ENCODE measurements around the gene ATP6V0A4. TPM values are rescaled to one million over a fixed set of nuclear protein-coding genes. Genes with fewer than 3 reads are reported as not detected.

Gene ATP6V0A4
- total and polyA plus RNA-seq, 7 donors = not detected

- 89 to 93% methylated on average over 2 of the region's 2 CpGs for WGBS, 2 donors
- H3K9me3 ChIP-seq = no peaks in the 10 kb centered on the region
- no peak for TF ChIP-seq POLR2A (IDR thresholded peaks at IDR 0.05)
- no peak for TF ChIP-seq POLR2AphosphoS5 (IDR thresholded peaks at IDR 0.05)
- TF ChIP-seq EP300 (IDR thresholded peaks at IDR 0.05) = no peak
- no peak for TF ChIP-seq CTCF (IDR thresholded peaks at IDR 0.05)
- H3K4me3 ChIP-seq = no peak overlapping the region
- DNase-seq = no peak
- no peak overlapping the region for H3K27ac ChIP-seq
- H3K4me1 ChIP-seq = no peaks in the 10 kb centered on the region
- intact Hi-C loops (cut with DNase I) = no loop called here
- H3K27me3 ChIP-seq = no peaks in the 10 kb centered on the region
- H3K36me3 ChIP-seq = no peaks in the 10 kb centered on the region
Measured at GRCh38 chr7:138781004-138781403, 17.0 kb downstream of the ATP6V0A4 start.

GRCh38 chr7:138776166-138776833, 21.7 kb downstream of the ATP6V0A4 start:
- TF ChIP-seq POLR2A (IDR thresholded peaks at IDR 0.05) = no peak
- no peak for TF ChIP-seq EP300 (IDR thresholded peaks at IDR 0.05)
- no peak for TF ChIP-seq CTCF (IDR thresholded peaks at IDR 0.05)
- no peak for TF ChIP-seq POLR2AphosphoS5 (IDR thresholded peaks at IDR 0.05)
- no peak for DNase-seq
- Histone ChIP-seq H3K4me1 (no peaks in the 10 kb centered on the region), H3K9me3 (no peaks in the 10 kb centered on the region), H3K36me3 (no peaks in the 10 kb centered on the region), H3K27ac (no peak overlapping the region), H3K4me3 (no peak overlapping the region), H3K27me3 (peaks cover 0 to 11% (median 0%) of the 10 kb centered on the region in 3 donors)
- 27 to 61% methylated on average over 10 of the region's 10 CpGs for WGBS, 2 donors
- intact Hi-C loops (cut with DNase I) = no loop called here

- TF ChIP-seq CTCF (IDR thresholded peaks at IDR 0.05) (no peak), EP300 (IDR thresholded peaks at IDR 0.05) (no peak), POLR2AphosphoS5 (IDR thresholded peaks at IDR 0.05) (no peak), POLR2A (IDR thresholded peaks at IDR 0.05) (no peak)
- no peaks in the 10 kb centered on the region for H3K9me3 ChIP-seq
- intact Hi-C loops (cut with DNase I) = no loop called here
- no peak overlapping the region for H3K27ac ChIP-seq
- WGBS, 2 donors = 66 to 80% methylated on average over 12 of the region's 12 CpGs
- H3K4me1 ChIP-seq = no peaks in the 10 kb centered on the region
- no peak for DNase-seq
- H3K27me3 ChIP-seq = peaks cover 0 to 11% (median 0%) of the 10 kb centered on the region in 3 donors
- H3K36me3 ChIP-seq = no peaks in the 10 kb centered on the region
- H3K4me3 ChIP-seq = no peak overlapping the region
Measured at GRCh38 chr7:138773817-138774216, 24.2 kb downstream of the ATP6V0A4 start.

GRCh38 chr7:138773176-138773575, 24.8 kb downstream of the ATP6V0A4 start:
- DNase-seq = no peak
- no peak overlapping the region for H3K27ac ChIP-seq
- no peaks in the 10 kb centered on the region for H3K9me3 ChIP-seq
- no peaks in the 10 kb centered on the region for H3K36me3 ChIP-seq
- no peak overlapping the region for H3K4me3 ChIP-seq
- peaks cover 0 to 11% (median 0%) of the 10 kb centered on the region in 3 donors for H3K27me3 ChIP-seq
- no peak for TF ChIP-seq EP300 (IDR thresholded peaks at IDR 0.05)
- H3K4me1 ChIP-seq = no peaks in the 10 kb centered on the region
- WGBS, 2 donors = 86 to 87% methylated on average over 9 of the region's 9 CpGs
- intact Hi-C loops (cut with DNase I) = no loop called here

GRCh38 chr7:138770904-138771303, 27.1 kb downstream of the ATP6V0A4 start:
- DNase-seq = no peak
- Histone ChIP-seq H3K36me3 (no peaks in the 10 kb centered on the region), H3K4me1 (no peaks in the 10 kb centered on the region), H3K9me3 (no peaks in the 10 kb centered on the region), H3K27ac (no peak overlapping the region), H3K27me3 (peaks cover 0 to 11% (median 0%) of the 10 kb centered on the region in 3 donors), H3K4me3 (no peak overlapping the region)
- WGBS, 2 donors = 85 to 87% methylated on average over 8 of the region's 8 CpGs
- intact Hi-C loops (cut with DNase I) = no loop called here
- TF ChIP-seq POLR2AphosphoS5 (IDR thresholded peaks at IDR 0.05) (no peak), POLR2A (IDR thresholded peaks at IDR 0.05) (no peak), EP300 (IDR thresholded peaks at IDR 0.05) (no peak), CTCF (IDR thresholded peaks at IDR 0.05) (no peak)
